NCI-H524 (cell line): ENCODE data around the gene MTURN.
"Not testable (repeated sequence)": the region's sequence is repeated elsewhere in the genome, so short reads cannot be mapped to it uniquely, and the experiment has no call there.

ENCODE experiments used
- DNase-seq, 2 experiments: peaks; one replicate each; lab custom pipeline; 2025; lab: John Stamatoyannopoulos, UW

MTURN gene

DNA sequence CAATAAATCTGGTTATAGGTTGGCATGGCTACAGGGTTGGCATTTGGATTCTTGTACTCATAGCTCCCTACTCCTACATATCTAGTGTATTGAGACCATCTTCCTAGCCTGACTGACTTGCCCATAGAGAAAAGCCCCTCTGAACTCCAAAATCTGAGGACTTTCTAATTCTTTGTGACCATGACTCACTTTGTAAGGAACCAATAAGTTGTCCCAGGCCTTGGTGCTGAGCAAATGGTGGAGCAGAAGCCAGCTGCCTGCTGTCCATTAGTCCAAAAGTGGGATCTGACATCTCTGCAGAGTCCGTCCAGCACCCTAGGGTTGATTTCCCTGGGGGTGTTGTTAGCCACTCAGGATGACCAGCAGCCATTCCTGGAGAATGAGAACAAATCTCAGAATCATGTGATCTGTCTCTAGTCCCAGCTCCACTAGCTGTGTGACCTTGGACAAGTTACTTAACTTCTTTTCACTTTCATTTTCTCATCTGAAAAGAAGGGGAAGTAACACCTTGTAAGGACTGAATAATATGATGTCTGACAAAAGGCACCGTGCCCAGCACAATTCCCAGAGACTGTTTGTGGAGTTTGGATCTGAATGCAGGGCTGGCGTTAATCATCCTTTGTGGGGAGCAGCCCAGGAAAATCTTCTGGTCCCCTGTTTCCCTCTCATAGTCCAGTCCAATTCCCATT is 44.1 kb downstream of the MTURN start:
- DNase-seq: no peak

DNA sequence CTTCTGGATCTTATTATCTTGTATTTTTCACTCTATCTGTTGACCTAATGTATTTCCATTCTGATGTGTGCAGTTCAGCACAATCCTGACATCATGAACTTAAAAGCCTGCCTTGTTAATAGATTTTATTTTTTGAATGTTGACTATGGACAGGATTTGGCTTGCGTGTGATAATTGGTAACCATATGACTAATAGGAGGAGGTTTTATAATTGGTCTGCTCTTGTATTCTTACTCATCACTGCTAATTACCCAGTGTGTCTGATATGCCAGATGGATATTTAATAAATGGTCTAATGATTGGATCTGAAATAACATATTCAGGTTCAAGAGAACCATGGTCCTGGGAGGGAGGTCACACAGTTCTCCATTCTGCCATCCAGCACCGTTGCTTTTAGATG is 45.9 kb downstream of the MTURN start:
- peak in 1 of 2 experiments; percentile 7 for DNase-seq

DNA sequence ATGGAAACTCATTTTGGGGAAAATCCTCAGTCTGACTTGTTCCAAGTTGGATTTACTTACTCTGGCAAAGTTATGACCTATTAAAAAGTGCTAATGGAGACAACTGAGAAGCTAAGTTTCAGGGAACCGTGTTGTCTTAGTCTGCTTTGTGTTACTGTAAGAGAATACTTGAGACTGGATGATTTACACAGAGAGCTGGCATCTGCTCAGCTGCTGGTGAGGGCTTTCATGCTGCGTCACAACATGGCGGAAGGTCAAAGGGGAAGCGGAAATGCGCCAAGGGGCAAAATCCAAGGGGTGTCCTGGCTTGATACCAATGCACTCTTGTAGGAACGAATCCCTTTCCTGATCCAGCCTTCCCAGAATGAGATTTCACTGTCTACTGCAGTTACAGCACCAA is 46.4 kb downstream of the MTURN start:
- peak in 1 of 2 experiments; percentile 12 for DNase-seq

DNA sequence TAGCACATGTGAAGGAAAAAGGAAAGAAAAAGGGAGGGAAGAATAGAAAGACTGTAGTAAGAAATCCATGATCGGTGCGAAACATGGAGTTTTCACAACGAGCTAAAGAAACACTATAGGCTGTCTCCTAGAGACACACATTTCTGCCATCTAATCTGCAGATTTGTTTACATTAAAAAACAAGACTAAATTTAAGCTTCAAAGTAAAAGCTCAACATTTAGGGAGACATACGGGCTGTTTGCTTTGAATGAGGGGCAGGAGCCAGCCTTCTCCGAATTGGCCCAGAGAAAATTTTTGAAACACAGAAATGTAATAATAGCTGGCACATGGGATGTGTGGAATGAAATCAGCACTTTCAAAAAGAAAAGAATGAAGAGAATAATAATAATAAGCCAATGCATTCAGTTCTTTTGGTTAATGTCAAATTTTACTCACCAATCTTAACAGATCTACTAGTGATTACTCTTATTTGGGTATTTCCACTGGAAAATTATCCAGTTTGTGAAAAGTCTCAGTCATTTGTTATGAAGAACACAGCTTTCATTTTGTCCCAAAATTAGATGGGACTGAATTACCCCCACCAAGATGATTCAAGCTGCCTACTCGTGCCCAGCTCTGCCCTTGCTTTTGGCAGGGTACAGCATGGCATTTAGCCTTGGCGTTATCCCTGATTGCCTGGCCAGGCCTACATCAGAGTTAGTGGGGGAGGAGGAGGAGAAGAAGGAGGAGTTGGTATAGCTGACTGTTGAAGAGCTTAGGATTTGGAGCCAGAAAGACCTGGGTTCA is 47.1 kb downstream of the MTURN start:
- DNase-seq: no peak

DNA sequence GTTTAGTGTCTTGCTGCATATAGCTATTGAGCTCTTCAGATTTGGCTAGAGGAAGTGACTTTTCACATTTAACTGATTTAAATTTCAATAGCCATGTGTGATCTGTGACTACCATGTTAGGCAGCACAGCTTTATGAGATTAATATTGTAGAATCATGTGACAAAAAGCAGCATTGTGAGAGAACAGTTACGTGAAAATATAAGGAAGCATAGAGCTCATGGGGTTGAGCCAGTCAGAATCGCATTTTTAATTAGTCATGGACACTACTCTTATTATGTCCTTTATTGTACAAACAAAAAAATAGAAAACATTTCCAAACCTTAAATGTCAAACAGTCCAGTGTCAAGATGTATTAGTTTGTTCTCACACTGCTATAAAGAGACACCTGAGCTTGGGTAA is 48.0 kb downstream of the MTURN start:
- no peak for DNase-seq

DNA sequence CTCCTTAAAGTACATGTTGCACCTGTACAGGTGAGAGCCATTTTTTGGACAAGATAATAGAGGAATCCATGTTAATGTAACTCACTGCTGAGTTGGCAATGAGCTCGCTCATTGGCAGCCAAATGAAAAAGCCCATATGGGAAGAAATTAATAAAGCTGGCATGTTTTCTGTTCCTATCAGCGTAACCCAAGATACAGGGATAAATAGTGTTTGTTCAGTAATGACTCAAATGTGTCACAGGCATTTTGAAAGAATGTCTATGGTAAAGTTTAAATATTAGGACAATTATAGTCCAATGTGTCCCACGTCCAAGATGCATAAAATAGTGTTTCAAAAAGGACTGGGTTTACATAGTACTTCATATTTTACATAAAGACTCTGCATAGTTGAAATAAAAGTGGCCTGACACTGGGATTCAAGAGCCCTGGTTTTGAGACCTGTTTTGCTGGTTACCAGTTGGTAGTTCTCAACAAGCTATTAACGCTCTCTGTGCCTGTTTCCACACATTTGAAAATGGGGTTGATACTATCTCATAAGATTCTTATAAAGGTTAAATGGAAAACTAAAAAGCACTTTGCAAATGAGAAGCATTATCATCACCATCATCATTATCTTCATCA is 49.1 kb downstream of the MTURN start:
- no peak for DNase-seq

DNA sequence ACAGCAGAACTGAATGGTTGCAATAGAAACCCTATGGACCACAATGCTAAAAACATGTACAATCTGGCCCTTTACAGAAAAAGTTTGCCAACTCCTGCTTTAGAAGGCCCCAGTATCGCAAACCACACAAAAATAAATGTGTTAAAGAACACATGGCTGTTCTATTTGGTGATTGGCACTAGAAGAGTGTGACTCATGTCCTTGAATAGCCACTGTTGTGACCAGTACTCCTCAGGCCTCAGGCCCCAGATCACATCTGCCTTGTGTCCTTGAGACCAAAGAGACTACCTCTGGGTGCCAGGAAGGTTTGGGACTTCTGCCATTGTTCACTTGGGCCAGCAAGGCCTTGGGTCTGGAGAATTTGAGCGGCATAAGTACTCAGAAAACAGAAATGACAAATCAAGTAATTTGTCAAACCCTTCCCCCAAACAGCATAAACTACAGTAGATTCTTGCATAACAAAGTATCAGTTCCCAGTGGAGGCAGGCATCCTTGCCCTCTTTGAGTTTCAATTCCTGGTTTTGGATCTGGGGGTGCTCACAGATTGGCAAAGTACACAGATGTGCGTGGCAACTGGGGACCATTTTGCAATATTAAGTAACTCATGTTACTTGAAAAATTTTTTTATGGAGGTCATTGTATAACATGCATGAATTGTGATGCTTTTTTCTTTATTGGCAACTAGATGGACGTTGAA is 50.2 kb downstream of the MTURN start:
- DNase-seq: no peak

DNA sequence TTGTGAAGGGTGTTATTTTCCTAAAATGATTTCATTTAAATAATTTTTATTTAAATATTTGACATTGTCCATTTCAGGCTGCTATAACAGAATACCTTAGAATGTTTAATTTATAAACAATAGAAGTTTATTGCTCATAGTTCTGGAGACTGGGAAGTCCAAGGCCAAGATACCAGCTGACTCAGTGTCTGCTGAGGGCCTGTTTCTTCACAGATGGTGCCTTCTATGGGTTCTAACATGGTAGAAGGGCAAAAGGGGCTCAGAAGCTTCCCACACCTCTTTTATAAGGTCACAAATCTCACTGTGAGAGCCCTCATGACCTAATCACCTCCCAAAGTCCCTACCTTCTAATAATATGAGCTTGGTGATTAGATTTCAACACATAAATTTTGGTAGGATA is 50.7 kb downstream of the MTURN start:
- DNase-seq: no peak

DNA sequence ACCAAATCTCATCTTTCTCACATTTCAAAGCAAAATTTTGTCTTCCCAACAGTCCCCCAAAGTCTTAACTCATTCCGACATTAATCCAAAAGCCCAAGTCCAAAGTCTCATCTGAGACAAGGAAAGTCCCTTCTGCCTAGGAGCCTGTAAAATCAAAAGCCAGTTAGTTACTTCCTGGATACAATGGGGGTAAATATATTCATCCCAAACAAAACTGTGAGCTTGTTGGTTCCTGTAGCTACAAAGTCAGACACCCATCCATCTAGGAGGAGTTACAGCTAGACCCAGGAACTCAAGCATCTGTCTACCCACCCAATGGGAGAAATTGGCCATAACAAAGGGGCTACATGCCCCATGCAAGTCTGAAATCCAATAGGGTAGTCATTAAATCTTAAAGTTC is 51.9 kb downstream of the MTURN start:
- DNase-seq: no peak

DNA sequence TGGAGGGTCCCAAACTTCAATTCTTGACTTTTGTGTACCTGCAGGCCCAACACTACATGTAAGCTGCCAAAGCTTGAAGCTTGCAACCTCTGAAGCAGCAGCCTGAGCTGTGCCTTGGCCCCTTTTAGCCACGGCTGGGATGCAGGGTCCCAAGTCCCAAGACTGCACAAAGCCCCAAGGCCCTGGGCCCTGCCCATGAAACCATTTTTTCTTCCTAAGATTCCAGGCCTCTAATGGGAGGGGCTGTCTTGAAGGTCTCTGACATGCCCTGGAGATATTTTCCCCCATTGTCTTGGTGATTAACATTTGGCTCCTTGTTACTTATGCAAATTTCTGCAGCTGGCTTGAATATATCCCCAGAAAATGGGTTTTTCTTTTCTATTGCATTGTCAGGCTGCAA is 52.7 kb downstream of the MTURN start:
- DNase-seq: no peak

DNA sequence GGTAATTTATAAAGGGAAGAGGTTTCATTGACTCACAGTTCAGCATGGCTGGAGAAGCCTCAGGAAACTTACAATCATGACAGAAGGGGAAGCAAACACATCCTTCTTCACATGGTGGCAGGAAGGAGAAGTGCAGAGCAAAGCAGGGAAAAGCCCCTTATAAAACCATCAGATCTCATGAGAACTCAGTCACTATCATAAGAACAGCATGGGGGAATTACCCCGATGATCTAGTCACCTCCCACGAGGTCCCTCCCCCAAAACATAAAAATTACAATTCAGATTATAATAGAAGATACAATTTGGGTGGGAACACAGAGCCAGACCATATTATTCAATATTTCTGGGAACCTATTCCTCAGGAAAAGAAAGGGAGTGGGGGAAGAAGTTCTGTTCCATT is 53.6 kb downstream of the MTURN start:
- not testable (repeated sequence) for DNase-seq

DNA sequence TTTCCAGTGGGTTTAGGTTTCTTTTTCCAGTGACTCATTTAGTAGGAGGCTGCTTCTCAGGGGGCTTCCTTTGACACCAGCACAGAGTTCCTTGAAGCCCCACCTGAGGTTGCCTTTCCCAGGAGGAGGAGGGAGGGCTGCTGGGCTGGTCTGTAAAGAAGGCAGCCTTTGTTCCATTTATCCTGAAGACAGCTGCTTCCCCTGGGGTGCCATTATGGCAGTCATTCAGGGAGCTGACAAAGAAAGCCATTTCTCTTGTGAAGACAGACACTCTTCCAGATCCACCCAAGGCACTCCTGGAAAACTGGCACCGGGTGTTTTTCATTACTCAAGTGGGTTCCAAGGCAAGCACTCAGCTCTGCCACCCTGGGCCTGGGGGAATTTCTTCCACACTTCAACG is 54.0 kb downstream of the MTURN start:
- DNase-seq: no peak

DNA sequence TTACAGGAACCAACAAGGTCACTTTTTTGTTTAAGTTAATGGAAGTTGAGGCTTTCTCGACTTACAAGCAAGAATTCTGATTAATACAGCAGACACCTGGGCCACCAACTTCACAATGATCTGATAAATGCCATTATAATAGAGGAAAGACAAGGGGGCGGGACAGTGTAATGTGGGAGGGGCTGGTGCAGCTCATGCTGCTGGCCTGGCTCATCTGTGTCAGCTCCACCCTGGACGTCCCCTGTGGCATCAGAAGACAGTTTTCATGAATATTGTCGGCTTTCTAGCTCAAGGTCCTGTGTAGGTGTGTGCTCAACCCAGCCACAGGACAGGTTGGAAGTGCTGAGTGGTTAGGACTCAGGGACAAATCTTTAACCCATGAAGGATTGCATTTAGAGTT is 57.0 kb downstream of the MTURN start:
- no peak for DNase-seq

DNA sequence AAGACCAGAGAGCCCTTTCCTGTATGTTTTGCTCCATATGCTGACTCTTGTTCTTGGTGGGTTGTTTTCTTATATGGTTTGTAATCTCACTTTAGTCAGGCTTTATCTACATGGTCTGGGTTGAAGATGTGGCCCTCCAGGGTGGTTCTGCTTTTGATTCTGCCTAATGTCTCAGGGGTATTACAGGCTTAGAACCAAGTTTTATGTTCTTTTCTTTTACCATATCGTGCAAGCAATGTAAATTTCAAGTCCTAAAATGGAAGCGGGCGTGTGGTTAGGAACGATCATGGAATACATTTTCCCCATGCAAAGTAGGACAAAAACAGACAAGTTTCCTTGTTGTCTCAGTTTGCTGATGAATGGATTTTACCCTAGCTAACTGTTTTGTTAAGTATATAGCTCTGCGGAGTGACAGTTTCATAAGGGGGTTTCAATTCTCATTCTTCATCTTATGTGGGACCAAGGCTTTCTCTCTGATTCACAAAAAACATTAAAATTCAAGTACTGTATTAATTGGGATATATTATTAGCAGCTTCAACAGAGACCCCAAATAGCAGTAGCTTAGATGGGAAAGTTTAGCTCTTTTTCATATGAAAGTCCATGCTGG is 58.7 kb downstream of the MTURN start:
- DNase-seq: no peak

DNA sequence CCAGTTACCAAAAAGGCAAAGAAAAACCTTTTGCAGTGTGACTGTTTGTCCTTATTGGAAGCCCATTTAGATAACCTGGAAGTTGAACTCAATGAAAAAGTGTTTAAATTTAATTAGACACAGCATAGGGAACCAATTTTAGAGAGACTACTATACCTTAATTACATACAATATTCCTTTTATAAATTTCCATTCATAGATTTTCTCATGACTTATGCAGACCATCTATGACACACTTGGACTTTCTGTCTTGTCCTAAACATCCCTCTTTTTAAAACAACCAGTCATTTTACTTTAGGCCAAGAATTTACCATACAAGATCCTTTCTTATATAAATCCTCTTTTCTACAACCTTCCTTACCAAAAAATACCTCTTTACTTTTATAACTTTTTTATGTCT is 61.6 kb downstream of the MTURN start:
- DNase-seq: no peak

DNA sequence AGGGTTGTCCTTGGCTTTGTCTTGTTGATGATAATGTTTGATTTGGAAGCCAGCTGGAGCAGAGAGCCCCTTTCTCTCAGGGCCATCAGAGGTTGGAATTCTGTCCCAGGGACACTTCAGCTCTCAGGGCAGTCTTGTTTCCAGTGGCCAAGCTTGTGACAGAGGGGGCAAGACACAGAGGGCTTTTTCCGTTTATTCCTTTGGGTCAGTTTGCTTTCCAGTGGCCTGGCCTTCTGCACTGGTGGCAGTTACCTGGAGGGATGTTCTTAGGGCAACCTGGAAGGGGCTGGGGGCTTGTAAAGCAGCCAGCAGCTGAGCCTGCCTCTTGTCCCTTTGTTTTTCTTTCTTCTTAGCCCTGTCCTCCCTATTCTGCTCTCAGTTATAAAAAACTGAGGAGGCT is 62.7 kb downstream of the MTURN start:
- no peak for DNase-seq

DNA sequence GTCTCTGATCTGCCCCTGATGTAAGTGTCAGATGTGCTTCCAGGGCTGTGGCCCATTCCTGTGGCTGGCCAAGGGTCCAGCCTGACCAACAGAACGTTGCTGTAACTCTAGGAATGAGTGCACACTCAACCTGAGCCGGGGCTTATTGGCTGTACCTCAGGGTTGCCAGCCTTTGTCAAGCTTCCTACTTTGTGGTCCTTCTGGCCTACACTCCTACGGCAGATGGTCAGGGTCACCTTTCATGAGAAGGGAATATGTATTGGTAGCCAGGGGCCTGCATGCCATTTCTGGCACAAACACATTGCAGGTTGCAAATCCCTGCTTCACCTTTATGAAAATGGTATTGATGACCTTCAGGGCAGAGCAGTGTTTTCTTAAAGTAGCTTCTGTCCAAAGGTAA is 64.5 kb downstream of the MTURN start:
- DNase-seq: no peak

DNA sequence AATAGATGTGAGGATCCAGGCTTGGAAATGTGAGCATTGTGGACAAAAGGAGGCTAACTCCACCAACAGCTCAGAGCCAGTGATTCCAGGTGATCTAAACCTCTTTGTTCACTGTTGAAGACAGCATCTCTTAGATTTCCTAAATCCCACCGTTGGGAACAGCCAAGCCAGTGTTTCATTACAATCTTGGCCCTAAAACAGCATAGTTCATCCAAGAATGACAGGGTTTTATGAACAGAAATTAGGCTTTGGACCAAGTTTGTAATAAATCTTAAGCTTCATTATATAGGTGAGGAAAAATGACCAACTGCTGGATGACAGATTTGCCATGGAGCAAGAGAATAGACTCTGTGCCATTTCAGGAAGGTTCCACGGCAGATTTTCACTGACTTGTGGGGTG is 65.8 kb downstream of the MTURN start:
- DNase-seq: no peak

DNA sequence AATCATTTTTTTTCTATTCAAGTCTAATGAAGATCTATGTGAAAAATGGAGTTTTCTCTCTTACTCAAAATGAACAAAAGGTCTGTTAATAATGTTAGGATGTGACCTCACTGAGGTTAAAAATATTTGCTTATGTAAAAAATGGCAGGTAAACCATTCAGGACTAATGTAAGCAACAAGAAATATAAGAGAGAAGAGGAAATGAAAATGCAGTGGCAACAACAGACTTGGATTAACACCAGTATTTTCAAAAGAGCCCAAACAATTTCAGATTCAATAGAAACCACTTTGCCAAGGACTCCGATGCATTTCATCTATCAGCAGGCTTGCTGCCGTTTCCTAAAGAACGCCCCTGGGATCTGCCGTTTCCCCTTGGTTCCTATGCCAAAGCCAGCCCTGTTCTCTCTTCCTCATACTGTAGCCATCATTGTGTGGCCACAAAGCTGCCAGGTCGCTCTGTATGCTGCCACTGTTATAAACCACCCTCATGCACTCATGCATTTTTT is 66.4 kb downstream of the MTURN start:
- no peak for DNase-seq

DNA sequence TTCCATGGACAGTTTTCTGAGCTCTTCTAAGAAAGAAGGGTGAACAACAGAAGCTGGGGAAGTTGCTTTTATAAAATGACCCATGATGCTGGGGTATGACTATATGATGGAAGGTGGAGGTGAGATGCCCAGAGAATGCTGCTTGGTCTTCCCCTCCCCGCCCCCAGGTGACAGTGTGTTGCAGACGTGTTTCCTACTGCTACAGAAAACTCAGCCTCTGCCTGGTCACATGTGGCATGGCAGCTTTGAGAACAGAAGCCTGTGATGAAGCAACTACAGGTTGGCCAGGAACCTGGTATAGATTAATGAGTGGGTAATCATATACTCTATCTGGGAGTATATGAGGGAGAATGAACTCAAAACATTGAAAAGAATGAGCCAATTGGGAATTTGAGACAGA is 67.1 kb downstream of the MTURN start:
- DNase-seq: no peak

DNA sequence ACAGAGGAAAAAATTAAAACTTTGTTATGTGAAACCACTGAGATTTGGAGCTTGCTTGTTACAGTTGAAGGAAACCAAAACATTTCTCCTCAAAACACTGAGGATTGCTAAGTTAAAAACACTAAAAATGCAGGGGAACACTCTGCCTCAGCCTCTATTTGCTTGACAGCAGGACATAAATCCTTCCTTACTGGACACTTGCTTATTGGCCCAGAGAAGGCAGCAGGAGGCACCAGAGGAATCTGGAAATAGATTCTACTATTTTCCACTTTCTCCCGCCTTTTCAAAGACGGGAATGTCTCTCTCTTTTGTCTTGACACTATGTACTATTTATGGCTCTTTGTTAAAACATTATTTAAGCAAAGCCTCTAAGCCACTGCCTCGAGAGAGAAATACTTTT is 67.9 kb downstream of the MTURN start:
- no peak for DNase-seq

DNA sequence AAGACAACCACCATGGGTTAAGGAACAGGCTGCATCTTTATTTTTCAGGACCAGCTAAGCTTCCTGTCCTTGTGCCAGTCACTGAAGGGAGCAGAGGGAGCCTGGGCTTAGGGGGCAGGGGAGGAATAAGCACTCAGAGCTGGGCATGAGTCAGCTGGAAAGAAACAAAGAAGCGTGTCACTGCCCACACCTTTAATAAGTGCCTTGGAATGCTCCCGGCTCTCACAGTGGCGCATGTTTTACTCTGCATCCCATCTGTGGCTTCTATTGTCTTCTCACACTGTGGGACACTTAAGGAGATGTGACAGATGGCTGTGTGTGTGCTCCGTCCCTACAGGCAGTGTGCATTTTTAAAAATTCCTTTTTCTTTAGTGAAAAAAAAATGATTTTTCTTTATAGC is 71.7 kb downstream of the MTURN start:
- peak; percentile 83 to 92 for DNase-seq
